ENCODE data around the gene OTUB1.

OTUB1 gene

GRCh38 chr11:64007629-64008282, 21.5 kb downstream of the OTUB1 start:
- no peak for DNase-seq

GRCh38 chr11:64008283-64008913, 22.2 kb downstream of the OTUB1 start:
- no peak for DNase-seq

GRCh38 chr11:64008914-64009633, 22.8 kb downstream of the OTUB1 start:
- no peak for DNase-seq

- DNase-seq, result no peak
Observed at GRCh38 chr11:64009710-64010109, 23.5 kb downstream of the OTUB1 start.

GRCh38 chr11:64010783-64011182, 24.5 kb downstream of the OTUB1 start:
- no peak for DNase-seq

GRCh38 chr11:64011371-64011770, 25.1 kb downstream of the OTUB1 start:
- DNase-seq, result no peak

GRCh38 chr11:64013141-64013896, 27.1 kb downstream of the OTUB1 start:
- DNase-seq, result no peak

- no peak for DNase-seq
Observed at GRCh38 chr11:64014356-64014755, 28.1 kb downstream of the OTUB1 start.

- DNase-seq, result no peak
Observed at GRCh38 chr11:64015510-64015909, 29.3 kb downstream of the OTUB1 start.

GRCh38 chr11:64015935-64016845, 30.0 kb downstream of the OTUB1 start:
- no peak for DNase-seq

- DNase-seq, result no peak
Observed at GRCh38 chr11:64017945-64018224, 31.6 kb downstream of the OTUB1 start.

GRCh38 chr11:64018310-64018709, 32.1 kb downstream of the OTUB1 start:
- no peak for DNase-seq

GRCh38 chr11:64019106-64020037, 33.1 kb downstream of the OTUB1 start:
- DNase-seq, result no peak

GRCh38 chr11:64020976-64021756, 34.9 kb downstream of the OTUB1 start:
- DNase-seq, result no peak

GRCh38 chr11:64021757-64022093, 35.5 kb downstream of the OTUB1 start:
- no peak for DNase-seq

GRCh38 chr11:64022125-64022784, 36.0 kb downstream of the OTUB1 start:
- DNase-seq, result no peak

GRCh38 chr11:64023712-64024710, 37.8 kb downstream of the OTUB1 start:
- DNase-seq, result no peak

GRCh38 chr11:64025205-64025604, 39.0 kb downstream of the OTUB1 start:
- DNase-seq, result no peak

Measured in stimulated activated CD4-positive, alpha-beta T cell treated with anti-CD3 and anti-CD28 coated beads, Interleukin-2, amount 100 ng/mL, for 48 hours (primary cell).